ENCODE results near the gene TMEM161A.

DNA sequence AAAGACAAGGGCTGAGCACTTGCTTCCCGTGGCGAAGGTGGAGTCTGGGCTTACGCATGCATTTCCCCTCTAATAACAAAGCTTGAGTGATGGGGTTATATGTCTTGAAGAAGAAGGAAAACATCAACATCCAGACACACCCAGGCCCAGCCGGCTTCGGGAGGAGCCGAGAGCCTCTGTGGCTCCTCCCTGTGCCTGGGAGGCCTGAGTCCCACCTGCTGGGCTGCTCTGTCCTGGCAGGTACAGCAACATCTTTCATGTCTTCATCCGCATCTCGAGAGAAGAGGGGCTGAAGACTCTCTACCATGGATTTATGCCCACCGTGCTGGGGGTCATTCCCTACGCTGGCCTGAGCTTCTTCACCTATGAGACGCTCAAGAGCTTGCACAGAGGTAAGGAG is 30.6 kb downstream of the TMEM161A start:
- TF ChIP-seq ZNF263 (CRISPR knock-in tag; IDR thresholded peaks at IDR 0.05; ENCODE audit: low read depth) (no peak), CTCF (IDR thresholded peaks at IDR 0.05) (no peak), NFYB (CRISPR knock-in tag; conservative IDR thresholded peaks at IDR 0.05; ENCODE audit: low read depth) (no peak), JUN (CRISPR knock-in tag; IDR thresholded peaks at IDR 0.05) (no peak), CREB1 (CRISPR knock-in tag; IDR thresholded peaks at IDR 0.05) (no peak), NR2C2 (CRISPR knock-in tag; IDR thresholded peaks at IDR 0.05) (no peak), FOXK1 (CRISPR knock-in tag; IDR thresholded peaks at IDR 0.05) (no peak), E2F5 (CRISPR knock-in tag; IDR thresholded peaks at IDR 0.05) (no peak), ATF1 (CRISPR knock-in tag; IDR thresholded peaks at IDR 0.05) (no peak), ELF4 (CRISPR knock-in tag; IDR thresholded peaks at IDR 0.05; ENCODE audit: low read depth) (no peak)
- TF ChIP-seq, protein P1, sequence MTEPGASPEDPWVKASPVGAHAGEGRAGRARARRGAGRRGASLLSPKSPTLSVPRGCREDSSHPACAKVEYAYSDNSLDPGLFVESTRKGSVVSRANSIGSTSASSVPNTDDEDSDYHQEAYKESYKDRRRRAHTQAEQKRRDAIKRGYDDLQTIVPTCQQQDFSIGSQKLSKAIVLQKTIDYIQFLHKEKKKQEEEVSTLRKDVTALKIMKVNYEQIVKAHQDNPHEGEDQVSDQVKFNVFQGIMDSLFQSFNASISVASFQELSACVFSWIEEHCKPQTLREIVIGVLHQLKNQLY (CRISPR knock-in tag; IDR thresholded peaks at IDR 0.05): no peak
- TF ChIP-seq, protein P2, sequence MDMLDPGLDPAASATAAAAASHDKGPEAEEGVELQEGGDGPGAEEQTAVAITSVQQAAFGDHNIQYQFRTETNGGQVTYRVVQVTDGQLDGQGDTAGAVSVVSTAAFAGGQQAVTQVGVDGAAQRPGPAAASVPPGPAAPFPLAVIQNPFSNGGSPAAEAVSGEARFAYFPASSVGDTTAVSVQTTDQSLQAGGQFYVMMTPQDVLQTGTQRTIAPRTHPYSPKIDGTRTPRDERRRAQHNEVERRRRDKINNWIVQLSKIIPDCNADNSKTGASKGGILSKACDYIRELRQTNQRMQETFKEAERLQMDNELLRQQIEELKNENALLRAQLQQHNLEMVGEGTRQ (CRISPR knock-in tag; IDR thresholded peaks at IDR 0.05): no peak
